GM23248 (cell line): Measurements from ENCODE around the gene KCNQ1OT1.

ENCODE experiments used
- EZH2 ChIP-seq: fragments of 200-600 bp; sonication (generic); IDR thresholded peaks from 2 replicates; pipeline ENCODE4 v1.6.1; 2018; ENCODE audit warnings: antibody characterized with exemption, mild to moderate bottlenecking; ENCODE audit not compliant: insufficient read depth, poor library complexity, severe bottlenecking
- EZH2phosphoT487 ChIP-seq: fragments of 200-600 bp; sonication (generic); IDR thresholded peaks from 2 replicates; pipeline ENCODE4 v1.6.1; 2018; ENCODE audit warnings: antibody characterized with exemption, moderate library complexity, mild to moderate bottlenecking, low read depth; ENCODE audit not compliant: insufficient read depth

DNA sequence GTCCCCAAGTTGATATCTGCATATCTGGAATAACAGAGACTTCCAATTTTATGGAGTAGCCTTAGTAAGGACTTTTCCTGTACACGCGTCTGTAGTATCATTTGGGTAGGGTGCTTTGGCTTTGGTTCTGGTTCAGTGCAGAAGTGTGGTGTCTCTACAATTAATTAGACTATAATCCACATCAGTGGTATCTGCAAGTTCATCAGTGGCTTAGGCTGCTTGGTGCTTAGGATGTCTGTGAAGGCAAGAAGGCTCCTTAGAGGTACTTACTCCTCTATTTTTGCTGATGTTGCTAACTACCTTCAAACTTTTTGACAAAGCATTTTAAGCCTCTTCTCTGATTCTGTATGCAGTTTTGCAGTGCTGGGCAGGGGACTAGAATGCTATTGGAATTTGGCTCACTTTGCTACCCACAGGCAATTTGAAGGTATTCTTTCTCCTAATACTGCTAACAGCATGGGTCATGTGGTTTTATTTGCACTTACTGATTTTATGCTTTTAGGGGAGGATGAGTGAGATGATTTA is 49.4 kb downstream of the KCNQ1OT1 start:
- TF ChIP-seq EZH2 = no peak
- no peak for TF ChIP-seq EZH2phosphoT487
